Measurements from ENCODE around the gene DOCK4. TPM values are rescaled to one million over a fixed set of nuclear protein-coding genes. Genes with fewer than 3 reads are reported as not detected.

Gene DOCK4
- total RNA-seq, 1 experiment from 2014 or later, result 4.9 TPM

- H3K79me2 ChIP-seq (ENCODE audit: insufficient read depth, low read length), result no peaks in the 10 kb centered on the region; the same call in 1 of the 2 replicates
- DNase-seq, result no peak
- H2BK12ac ChIP-seq (ENCODE audit: insufficient read length, low read depth, low read length), result no peak overlapping the region
- H3K4me1 ChIP-seq (ENCODE audit: insufficient read depth, low read length), result peaks cover 8% of the 10 kb centered on the region
- H2BK120ac ChIP-seq (ENCODE audit: low read depth, low read length, poor library complexity, severe bottlenecking), result no peak overlapping the region
- no peak overlapping the region for H3K23ac ChIP-seq (ENCODE audit: insufficient read length, low read depth, low read length)
- H3K18ac ChIP-seq (ENCODE audit: insufficient read length, low read depth, low read length), result no peak overlapping the region
- no peaks in the 10 kb centered on the region for H3K9me3 ChIP-seq (ENCODE audit: control insufficient read depth, low read depth, low read length)
- H3K27me3 ChIP-seq (ENCODE audit: insufficient read depth, low read length), result no peaks in the 10 kb centered on the region
- H3K27ac Mint-ChIP-seq, result peak overlapping the region in 1 of 3 experiments; percentile 13; a peak in 1 of 7 replicates
- no peak overlapping the region for H3K56ac ChIP-seq (ENCODE audit: insufficient read length, low read depth, low read length)
- H4K20me1 ChIP-seq (ENCODE audit: control insufficient read depth, insufficient read depth, insufficient read length), result no peaks in the 10 kb centered on the region
- no peak overlapping the region for H3K4ac ChIP-seq (ENCODE audit: low read depth, low read length)
- H4K91ac ChIP-seq (ENCODE audit: insufficient read length, low read depth, low read length), result no peak overlapping the region
- no peak overlapping the region for H3K4me3 Mint-ChIP-seq
- no peak overlapping the region for H2AK5ac ChIP-seq (ENCODE audit: insufficient read length, low read length)
- H3K4me1 Mint-ChIP-seq, result peaks cover 9% of the 10 kb centered on the region in 2 experiments
- no peak overlapping the region for H4K8ac ChIP-seq (replicated peaks; ENCODE audit: insufficient read length, low read depth, low read length)
- no peaks in the 10 kb centered on the region for H3K9me3 Mint-ChIP-seq
- H3K9ac ChIP-seq (ENCODE audit: extremely low read depth, insufficient read length, low read length), result no peak overlapping the region
- no peak overlapping the region for H2AFZ ChIP-seq (ENCODE audit: low read length)
- H4K5ac ChIP-seq (ENCODE audit: insufficient read length, low read depth, low read length), result no peak overlapping the region
- H3K14ac ChIP-seq (ENCODE audit: insufficient read depth, low read length), result no peak overlapping the region
- H3K27ac ChIP-seq (ENCODE audit: insufficient read length, low read depth, low read length), result no peak overlapping the region
- no peak for TF ChIP-seq CTCF (conservative IDR thresholded peaks at IDR 0.05)
- H3K23me2 ChIP-seq (ENCODE audit: insufficient read length, low read depth, low read length, poor library complexity, severe bottlenecking), result no peaks in the 10 kb centered on the region
- no peaks in the 10 kb centered on the region for H3K79me1 ChIP-seq (ENCODE audit: insufficient read depth, low read depth, low read length, poor library complexity, severe bottlenecking)
- H3T11ph ChIP-seq (ENCODE audit: low read length), result no peak overlapping the region
- H3K36me3 Mint-ChIP-seq (ENCODE audit: insufficient read depth in 1 of 3, low read depth in 3 of 3), result no peaks in the 10 kb centered on the region
- no peaks in the 10 kb centered on the region for H3K27me3 Mint-ChIP-seq (ENCODE audit: low read depth)
- no peak overlapping the region for H2BK20ac ChIP-seq (ENCODE audit: low read depth, low read length, poor library complexity, severe bottlenecking)
- no peak overlapping the region for H3K4me2 ChIP-seq (ENCODE audit: insufficient read depth, insufficient read length, low read length)
- H2BK5ac ChIP-seq (ENCODE audit: insufficient read length, low read length), result no peak overlapping the region
- no CpG with 5 or more reads among the region's 7 CpGs for WGBS (ENCODE audit: extremely low coverage, insufficient read length, low lambda C conversion rate)
- H2BK15ac ChIP-seq (ENCODE audit: low read depth, low read length), result no peak overlapping the region
These were observed 184.7 kb downstream of the DOCK4 start for GRCh38 chr7:112021379-112022044.
